ENCODE data around the gene OR4D1. TPM values are rescaled to one million over a fixed set of nuclear protein-coding genes. Genes with fewer than 3 reads are reported as not detected.

Gene OR4D1
- total RNA-seq, 1 donor from 2014 or later: not detected

DNA sequence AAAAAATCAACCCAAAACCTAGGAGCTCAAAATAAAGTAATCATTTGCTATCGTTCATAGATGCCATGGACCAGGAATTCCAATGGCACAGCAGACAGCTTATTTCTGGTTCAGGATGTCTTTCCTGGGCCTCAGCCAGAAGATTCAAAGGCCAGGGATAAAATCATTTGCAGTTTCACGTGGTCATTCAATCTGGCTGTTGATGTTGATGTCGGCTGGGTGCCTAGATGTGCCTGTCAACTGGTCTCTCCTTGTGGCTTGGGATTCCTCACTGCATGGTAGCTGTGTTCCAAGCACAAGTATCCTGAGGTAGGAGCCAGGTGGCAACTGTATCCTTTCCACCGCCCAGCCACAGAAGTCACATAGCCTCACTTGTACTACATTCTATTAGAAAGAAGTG is 33.6 kb downstream of the OR4D1 start:
- peaks cover 21% of the 10 kb centered on the region for H3K27me3 Mint-ChIP-seq (ENCODE audit: low read depth)
- H3K4me1 Mint-ChIP-seq: no peaks in the 10 kb centered on the region
- no peaks in the 10 kb centered on the region for H3K36me3 Mint-ChIP-seq
- no peaks in the 10 kb centered on the region for H3K9me3 Mint-ChIP-seq
- H3K27ac Mint-ChIP-seq: no peak overlapping the region
- no peak overlapping the region for H3K4me3 Mint-ChIP-seq
- DNase-seq (ENCODE audit: low spot score in 2 of 2, unreplicated experiment in 2 of 2): no peak
- TF ChIP-seq, protein P1, sequence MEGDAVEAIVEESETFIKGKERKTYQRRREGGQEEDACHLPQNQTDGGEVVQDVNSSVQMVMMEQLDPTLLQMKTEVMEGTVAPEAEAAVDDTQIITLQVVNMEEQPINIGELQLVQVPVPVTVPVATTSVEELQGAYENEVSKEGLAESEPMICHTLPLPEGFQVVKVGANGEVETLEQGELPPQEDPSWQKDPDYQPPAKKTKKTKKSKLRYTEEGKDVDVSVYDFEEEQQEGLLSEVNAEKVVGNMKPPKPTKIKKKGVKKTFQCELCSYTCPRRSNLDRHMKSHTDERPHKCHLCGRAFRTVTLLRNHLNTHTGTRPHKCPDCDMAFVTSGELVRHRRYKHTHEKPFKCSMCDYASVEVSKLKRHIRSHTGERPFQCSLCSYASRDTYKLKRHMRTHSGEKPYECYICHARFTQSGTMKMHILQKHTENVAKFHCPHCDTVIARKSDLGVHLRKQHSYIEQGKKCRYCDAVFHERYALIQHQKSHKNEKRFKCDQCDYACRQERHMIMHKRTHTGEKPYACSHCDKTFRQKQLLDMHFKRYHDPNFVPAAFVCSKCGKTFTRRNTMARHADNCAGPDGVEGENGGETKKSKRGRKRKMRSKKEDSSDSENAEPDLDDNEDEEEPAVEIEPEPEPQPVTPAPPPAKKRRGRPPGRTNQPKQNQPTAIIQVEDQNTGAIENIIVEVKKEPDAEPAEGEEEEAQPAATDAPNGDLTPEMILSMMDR (IDR thresholded peaks at IDR 0.05; ENCODE audit: unreplicated experiment): no peak

DNA sequence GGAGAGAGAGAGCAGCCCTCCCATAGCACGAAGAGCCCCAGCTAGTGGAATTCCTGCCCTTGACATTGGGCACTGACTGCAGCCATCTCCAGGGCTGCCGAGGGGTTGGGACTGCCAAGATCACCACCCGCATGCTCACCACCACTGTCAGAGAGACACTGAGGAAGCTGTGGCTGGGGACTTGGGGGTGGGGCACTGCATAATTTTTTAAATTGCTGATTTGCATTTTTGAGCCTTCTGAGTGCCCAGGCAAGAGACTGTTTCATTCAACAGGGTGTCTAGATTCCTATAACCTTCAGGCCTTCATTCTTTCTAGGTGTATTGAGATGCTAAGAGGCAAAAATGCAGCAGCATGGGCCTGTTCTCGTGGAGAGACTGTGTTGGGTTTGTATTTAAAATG is 35.3 kb downstream of the OR4D1 start:
- no peak overlapping the region for H3K4me3 Mint-ChIP-seq
- H3K9me3 Mint-ChIP-seq: no peaks in the 10 kb centered on the region
- no peak for DNase-seq (ENCODE audit: low spot score in 2 of 2, unreplicated experiment in 2 of 2)
- TF ChIP-seq, protein P1 (IDR thresholded peaks at IDR 0.05; ENCODE audit: unreplicated experiment): no peak
- H3K27ac Mint-ChIP-seq: no peak overlapping the region
- H3K27me3 Mint-ChIP-seq (ENCODE audit: low read depth): peaks cover 28% of the 10 kb centered on the region
- no peaks in the 10 kb centered on the region for H3K36me3 Mint-ChIP-seq
- H3K4me1 Mint-ChIP-seq: no peaks in the 10 kb centered on the region

DNA sequence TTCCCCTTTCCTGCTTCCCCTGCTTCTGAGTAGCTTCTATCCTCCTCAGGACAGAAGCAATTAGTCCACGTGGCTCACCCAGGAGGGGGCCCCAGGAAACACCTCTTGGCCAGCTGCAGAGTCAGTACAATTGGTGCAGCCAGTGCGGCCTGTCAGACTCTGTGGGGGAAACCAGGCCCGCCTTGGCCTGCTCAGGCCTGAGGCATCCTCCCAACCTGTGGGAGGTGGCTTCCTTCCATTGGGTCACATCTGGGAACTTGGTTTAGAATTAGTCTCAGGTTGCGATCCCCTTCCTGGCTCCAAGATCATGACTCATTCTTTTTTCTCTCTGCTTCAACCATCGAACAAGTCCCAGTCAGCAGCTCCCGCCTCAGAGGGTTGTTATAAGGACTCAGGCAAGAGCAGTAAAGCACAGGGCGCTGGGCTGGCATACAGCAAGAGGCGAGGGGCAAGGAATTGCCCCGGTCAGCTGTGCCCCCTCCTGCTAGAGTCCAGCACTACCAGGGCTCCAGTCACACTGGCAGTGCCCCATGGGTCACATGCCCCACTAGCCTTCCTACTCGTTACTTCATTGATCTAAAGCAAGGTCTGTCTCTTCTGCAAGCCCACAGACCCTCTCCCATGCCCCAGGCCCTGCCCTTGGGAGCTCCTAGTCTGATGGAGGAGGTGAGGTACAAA is 36.3 kb downstream of the OR4D1 start:
- Mint-ChIP-seq H3K27ac (no peak overlapping the region), H3K9me3 (no peaks in the 10 kb centered on the region), H3K27me3 (ENCODE audit: low read depth) (peaks cover 33% of the 10 kb centered on the region), H3K4me1 (no peaks in the 10 kb centered on the region), H3K36me3 (no peaks in the 10 kb centered on the region), H3K4me3 (no peak overlapping the region)
- TF ChIP-seq, protein P1 (IDR thresholded peaks at IDR 0.05; ENCODE audit: unreplicated experiment): no peak
- DNase-seq (ENCODE audit: low spot score in 2 of 2, unreplicated experiment in 2 of 2): no peak

DNA sequence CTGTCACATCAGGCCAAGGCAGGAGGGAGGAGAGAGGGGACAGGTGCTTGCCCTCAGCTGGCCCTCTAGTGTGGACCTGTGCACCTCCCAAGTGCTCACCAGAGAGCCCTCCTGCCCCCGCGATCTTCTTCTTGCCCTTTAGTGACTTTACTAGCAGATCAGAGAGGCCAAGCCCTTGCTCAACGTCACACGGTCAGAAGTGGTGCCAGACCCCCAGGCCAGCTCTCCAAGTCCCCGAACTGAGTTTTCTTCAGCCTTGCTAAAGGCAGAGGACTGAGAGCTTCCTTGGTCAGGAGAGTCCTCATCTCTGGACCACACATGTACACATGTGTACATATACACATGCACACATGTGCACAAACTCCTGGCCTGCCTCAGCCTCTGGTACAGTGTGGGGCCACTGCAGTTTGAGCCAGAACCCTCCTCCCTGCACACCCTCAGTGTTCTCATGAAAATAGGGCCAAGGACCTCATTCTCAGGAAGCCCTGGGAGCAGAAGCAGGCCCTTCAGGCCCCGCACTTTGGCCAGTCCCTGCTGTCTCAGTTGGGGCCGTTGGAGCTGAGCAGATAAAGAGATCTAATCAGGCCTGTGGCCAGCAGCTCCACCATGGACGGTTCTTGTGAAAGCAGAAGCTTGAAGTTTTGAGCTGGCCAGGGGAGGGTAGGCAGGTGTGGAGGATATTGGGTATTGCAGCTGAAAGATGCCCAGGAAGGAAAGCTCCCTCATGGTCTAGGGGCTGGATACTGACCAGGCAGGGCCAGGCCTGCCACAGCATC is 37.0 kb downstream of the OR4D1 start:
- no peaks in the 10 kb centered on the region for H3K4me1 Mint-ChIP-seq
- peaks cover 36% of the 10 kb centered on the region for H3K27me3 Mint-ChIP-seq (ENCODE audit: low read depth)
- DNase-seq (ENCODE audit: low spot score in 2 of 2, unreplicated experiment in 2 of 2): no peak
- H3K36me3 Mint-ChIP-seq: no peaks in the 10 kb centered on the region
- H3K27ac Mint-ChIP-seq: no peak overlapping the region
- TF ChIP-seq, protein P1 (IDR thresholded peaks at IDR 0.05; ENCODE audit: unreplicated experiment): no peak
- no peaks in the 10 kb centered on the region for H3K9me3 Mint-ChIP-seq
- H3K4me3 Mint-ChIP-seq: no peak overlapping the region

DNA sequence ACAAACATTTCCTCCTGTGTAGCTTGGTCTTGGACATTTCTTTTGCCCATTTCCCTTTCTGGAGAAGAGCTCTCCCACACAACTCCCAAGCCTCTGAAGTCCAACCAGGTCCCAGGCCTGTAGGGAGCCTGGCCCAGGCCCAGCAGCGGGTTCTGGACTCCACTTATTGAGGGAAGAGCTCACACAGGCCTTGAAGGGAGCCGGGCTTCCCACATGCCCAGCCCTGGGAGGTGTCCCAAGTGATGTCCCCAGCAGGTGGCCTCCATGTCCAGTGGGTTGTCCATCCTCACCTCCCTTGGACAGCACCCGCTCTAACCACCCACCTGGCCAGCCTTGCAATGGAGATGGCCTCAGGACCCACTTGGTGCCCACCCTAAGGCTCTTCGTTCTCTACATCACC is 38.4 kb downstream of the OR4D1 start:
- H3K4me3 Mint-ChIP-seq: no peak overlapping the region
- TF ChIP-seq, protein P1 (IDR thresholded peaks at IDR 0.05; ENCODE audit: unreplicated experiment): no peak
- DNase-seq (ENCODE audit: low spot score in 2 of 2, unreplicated experiment in 2 of 2): no peak
- no peaks in the 10 kb centered on the region for H3K36me3 Mint-ChIP-seq
- no peaks in the 10 kb centered on the region for H3K9me3 Mint-ChIP-seq
- peaks cover 3% of the 10 kb centered on the region for H3K4me1 Mint-ChIP-seq
- peaks cover 41% of the 10 kb centered on the region for H3K27me3 Mint-ChIP-seq (ENCODE audit: low read depth)
- no peak overlapping the region for H3K27ac Mint-ChIP-seq
